HepG2 (cell line): ENCODE measurements around the gene OR5K2. TPM values are rescaled to one million over a fixed set of nuclear protein-coding genes. Genes with fewer than 3 reads are reported as not detected.

Source experiments
- ARID4A ChIP-seq: sonication (generic); formaldehyde crosslinking; IDR thresholded peaks from 2 replicates; pipeline ENCODE4 v1.5.0; 2020; ENCODE audit warnings: mild to moderate bottlenecking, missing genetic modification reagents, borderline replicate concordance
- ATM ChIP-seq: fragments of 450-650 bp; IDR thresholded peaks from 2 replicates; pipeline ENCODE4 v1.7.1; 2017; ENCODE audit warnings: mild to moderate bottlenecking, borderline replicate concordance
- CCAR2 ChIP-seq: fragments of 200-400 bp; formaldehyde crosslinking; optimal IDR thresholded peaks from 2 replicates; pipeline ENCODE3; 2018; ENCODE audit warnings: low read depth, mild to moderate bottlenecking, low read length, moderate library complexity
- ELF3 ChIP-seq: IDR thresholded peaks from 2 replicates; pipeline ENCODE4 v1.6.1; 2016; ENCODE audit warnings: missing genetic modification reagents, missing compliant biosample characterization
- HNRNPK ChIP-seq: fragments of 200-400 bp; formaldehyde crosslinking; IDR thresholded peaks from 2 replicates; pipeline ENCODE4 v1.6.1; 2018; ENCODE audit warnings: low read length, low read depth, moderate library complexity, mild to moderate bottlenecking; ENCODE audit not compliant: poor library complexity, severe bottlenecking
- KLF16 ChIP-seq, 2 experiments: sonication (generic) in 1 of 2; formaldehyde crosslinking in 1 of 2; IDR thresholded peaks; 2 replicates each; pipeline versions ENCODE4 v1.6.1 to v1.8.0; 2016 to 2023; ENCODE audit warnings: missing genetic modification reagents in 2 of 2, missing compliant biosample characterization in 1 of 2
- MAFF ChIP-seq: IDR thresholded peaks from 2 replicates; pipeline ENCODE4 v1.6.1; 2011; ENCODE audit warnings: low read depth, low read length, improper control_type of control experiment
- MXI1 ChIP-seq: IDR thresholded peaks from 3 replicates; pipeline ENCODE4 v1.6.1; 2012; ENCODE audit warnings: low read depth, low read length, inconsistent platforms, borderline replicate concordance
- NONO ChIP-seq, 2 experiments: fragments of 450-650 bp in 1 of 2; sonication (generic) in 1 of 2; formaldehyde crosslinking in 1 of 2; IDR thresholded peaks in 1 of 2; conservative IDR thresholded peaks in 1 of 2; 2 replicates each; pipeline versions ENCODE4 v1.6.1 to v1.8.0; 2017 to 2022; ENCODE audit warnings: mild to moderate bottlenecking in 1 of 2, missing genetic modification reagents in 1 of 2, moderate library complexity in 1 of 2
- RFX5 ChIP-seq: IDR thresholded peaks from 2 replicates; pipeline ENCODE4 v1.6.1; 2011; ENCODE audit warnings: low read depth, low read length, improper control_type of control experiment
- RXRB ChIP-seq: IDR thresholded peaks from 2 replicates; pipeline ENCODE4 v1.6.1; 2016; ENCODE audit warnings: borderline replicate concordance, missing genetic modification reagents, missing compliant biosample characterization
- SP140L ChIP-seq: sonication (generic); formaldehyde crosslinking; IDR thresholded peaks from 2 replicates; pipeline ENCODE4 v1.4.0; 2020; ENCODE audit warnings: missing genetic modification reagents, borderline replicate concordance
- SRSF1 ChIP-seq: fragments of 200-400 bp; formaldehyde crosslinking; optimal IDR thresholded peaks from 2 replicates; pipeline ENCODE3; 2017; ENCODE audit warnings: mild to moderate bottlenecking, low read depth, low read length, moderate library complexity
- TGIF2 ChIP-seq: IDR thresholded peaks from 2 replicates; pipeline ENCODE4 v1.6.1; 2016; ENCODE audit warnings: control low read depth, missing compliant biosample characterization
- ZNF101 ChIP-seq: sonication (generic); formaldehyde crosslinking; IDR thresholded peaks from 2 replicates; pipeline ENCODE4 v1.4.0; 2020; ENCODE audit warnings: mild to moderate bottlenecking, low read depth, missing genetic modification reagents, borderline replicate concordance
- ZNF296 ChIP-seq: sonication (generic); formaldehyde crosslinking; conservative IDR thresholded peaks from 2 replicates; pipeline ENCODE4 v1.5.0; 2020; ENCODE audit warnings: mild to moderate bottlenecking, missing genetic modification reagents
- ZNF337 ChIP-seq: sonication (generic); formaldehyde crosslinking; IDR thresholded peaks from 2 replicates; pipeline ENCODE4 v1.5.1; 2020; ENCODE audit warnings: missing genetic modification reagents, low read depth, mild to moderate bottlenecking, borderline replicate concordance
- ZNF350 ChIP-seq: sonication (generic); formaldehyde crosslinking; IDR thresholded peaks from 2 replicates; pipeline ENCODE4 v1.4.0; 2020; ENCODE audit warnings: mild to moderate bottlenecking, low read depth, missing genetic modification reagents, borderline replicate concordance
- ZNF674 ChIP-seq: sonication (generic); formaldehyde crosslinking; IDR thresholded peaks from 2 replicates; pipeline ENCODE4 v1.5.0; 2020; ENCODE audit warnings: low read depth, mild to moderate bottlenecking, missing genetic modification reagents
- polyA plus RNA-seq, 8 experiments: library from polyadenylated mRNA; depleted of rRNA in 3 of 8; stranded (reverse) in 7 of 8; unstranded in 1 of 8; fragments of >200 nt; fragmentation: Illumina TruSeq in 4 of 8; extraction: Trizol in 4 of 8; gene quantifications; 2 replicates each; pipeline versions ENCODE4 v1.2.1 to v1.2.3, GENCODE V29; 2011 to 2016; ENCODE audit warnings: low read depth in 4 of 8, missing spikeins in 1 of 8, mixed read lengths in 1 of 8; ENCODE audit not compliant: insufficient read depth in 1 of 8
- total RNA-seq, 5 experiments: library from RNA; depleted of rRNA; stranded (reverse); fragments of >200 nt; fragmentation: Illumina TruSeq; extraction: Trizol; gene quantifications; 2 replicates each; pipeline ENCODE4 v1.2.3, GENCODE V29; 2016; ENCODE audit warnings: low read depth in 1 of 5
- TF ChIP-seq, protein P1 (sequence below): sonication (generic); formaldehyde crosslinking; IDR thresholded peaks from 2 replicates; pipeline ENCODE4 v1.9.0; 2021; ENCODE audit warnings: missing genetic modification reagents, borderline replicate concordance
- TF ChIP-seq, protein P2 (sequence below): sonication (generic); formaldehyde crosslinking; IDR thresholded peaks from 2 replicates; pipeline ENCODE4 v1.8.0; 2022; ENCODE audit warnings: mild to moderate bottlenecking, missing genetic modification reagents, moderate library complexity

OR5K2 gene
- total and polyA plus RNA-seq, 2 of the 13 experiments (the other 11 are each of a cell fraction or from before 2014, with no cell fraction given): not detected

DNA sequence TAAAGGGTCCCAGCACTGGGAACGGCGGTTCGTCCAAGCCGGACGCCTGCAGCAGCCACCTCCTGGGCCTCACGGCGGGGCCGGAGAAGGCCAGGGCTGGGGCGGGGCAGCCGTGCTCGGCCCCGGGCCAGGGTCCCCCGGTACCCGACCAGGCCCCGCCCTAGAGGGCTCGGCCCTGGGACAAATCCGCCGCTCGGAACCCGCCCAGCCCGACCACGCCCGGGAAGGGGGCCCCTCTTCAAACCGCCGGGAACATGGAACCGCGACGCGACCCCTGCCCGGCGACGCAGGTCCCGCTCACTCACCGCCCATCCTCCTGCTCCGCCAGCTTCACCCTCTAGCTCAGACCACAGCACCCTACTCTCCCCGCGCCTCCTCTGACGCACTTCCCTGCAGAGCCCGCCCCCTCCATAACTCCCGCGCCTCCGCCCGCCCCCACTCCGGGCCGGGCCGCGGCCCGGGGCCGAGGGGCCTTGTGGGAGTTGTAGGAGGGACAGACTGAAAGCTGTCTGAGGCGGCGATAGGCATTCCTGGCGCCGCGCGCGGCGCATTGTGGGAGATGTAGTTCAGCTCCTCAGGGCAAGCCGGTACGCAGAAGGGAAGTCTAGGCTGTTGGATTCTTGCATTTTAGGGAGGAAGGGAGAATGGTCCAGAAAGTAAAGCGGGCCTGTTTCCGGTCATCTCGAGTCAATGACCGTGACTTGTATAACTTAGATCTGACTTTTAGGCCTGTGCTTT, 25.2 kb downstream of the OR5K2 start, which contains the start of gene CLDND1 (continued):
- TF ChIP-seq, protein P1, sequence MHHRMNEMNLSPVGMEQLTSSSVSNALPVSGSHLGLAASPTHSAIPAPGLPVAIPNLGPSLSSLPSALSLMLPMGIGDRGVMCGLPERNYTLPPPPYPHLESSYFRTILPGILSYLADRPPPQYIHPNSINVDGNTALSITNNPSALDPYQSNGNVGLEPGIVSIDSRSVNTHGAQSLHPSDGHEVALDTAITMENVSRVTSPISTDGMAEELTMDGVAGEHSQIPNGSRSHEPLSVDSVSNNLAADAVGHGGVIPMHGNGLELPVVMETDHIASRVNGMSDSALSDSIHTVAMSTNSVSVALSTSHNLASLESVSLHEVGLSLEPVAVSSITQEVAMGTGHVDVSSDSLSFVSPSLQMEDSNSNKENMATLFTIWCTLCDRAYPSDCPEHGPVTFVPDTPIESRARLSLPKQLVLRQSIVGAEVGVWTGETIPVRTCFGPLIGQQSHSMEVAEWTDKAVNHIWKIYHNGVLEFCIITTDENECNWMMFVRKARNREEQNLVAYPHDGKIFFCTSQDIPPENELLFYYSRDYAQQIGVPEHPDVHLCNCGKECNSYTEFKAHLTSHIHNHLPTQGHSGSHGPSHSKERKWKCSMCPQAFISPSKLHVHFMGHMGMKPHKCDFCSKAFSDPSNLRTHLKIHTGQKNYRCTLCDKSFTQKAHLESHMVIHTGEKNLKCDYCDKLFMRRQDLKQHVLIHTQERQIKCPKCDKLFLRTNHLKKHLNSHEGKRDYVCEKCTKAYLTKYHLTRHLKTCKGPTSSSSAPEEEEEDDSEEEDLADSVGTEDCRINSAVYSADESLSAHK (CRISPR knock-in tag): no peak
- TF ChIP-seq ELF3 (CRISPR knock-in tag) (peak; percentile 25; the same call in 1 of the 2 replicates), RXRB (CRISPR knock-in tag) (0 out of 2 replicates have a peak, but pooled peaks have one; percentile 19), ZNF337 (CRISPR knock-in tag) (no peak), MAFF (no peak), KLF16 (CRISPR knock-in tag; IDR thresholded peaks at IDR 0.05) (peak in 1 of 2 experiments; percentile 60; a peak in 2 of 4 replicates), ARID4A (CRISPR knock-in tag) (peak; percentile 64; the same call in 1 of the 2 replicates), ZNF101 (no peak; the same call in 1 of the 2 replicates), ATM (no peak), SRSF1 (peak; percentile 80), ZNF350 (no peak; the same call in 1 of the 2 replicates), ZNF296 (no peak), TGIF2 (CRISPR knock-in tag) (no peak), NONO (IDR thresholded peaks at IDR 0.05) (no peak), NONO (CRISPR knock-in tag; conservative IDR thresholded peaks at IDR 0.05) (0 out of 2 replicates have a peak, but pooled peaks have one; percentile 69), HNRNPK (peak; percentile 78), SP140L (no peak; the same call in 1 of the 2 replicates), RFX5 (no peak), CCAR2 (no peak), ZNF674 (CRISPR knock-in tag) (no peak), MXI1 (no peak; the same call in 2 of the 3 replicates)
- TF ChIP-seq, protein P2, sequence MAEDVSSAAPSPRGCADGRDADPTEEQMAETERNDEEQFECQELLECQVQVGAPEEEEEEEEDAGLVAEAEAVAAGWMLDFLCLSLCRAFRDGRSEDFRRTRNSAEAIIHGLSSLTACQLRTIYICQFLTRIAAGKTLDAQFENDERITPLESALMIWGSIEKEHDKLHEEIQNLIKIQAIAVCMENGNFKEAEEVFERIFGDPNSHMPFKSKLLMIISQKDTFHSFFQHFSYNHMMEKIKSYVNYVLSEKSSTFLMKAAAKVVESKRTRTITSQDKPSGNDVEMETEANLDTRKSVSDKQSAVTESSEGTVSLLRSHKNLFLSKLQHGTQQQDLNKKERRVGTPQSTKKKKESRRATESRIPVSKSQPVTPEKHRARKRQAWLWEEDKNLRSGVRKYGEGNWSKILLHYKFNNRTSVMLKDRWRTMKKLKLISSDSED (CRISPR knock-in tag): no peak
